Measurements from ENCODE around the gene ESYT2. TPM values are rescaled to one million over a fixed set of nuclear protein-coding genes. Genes with fewer than 3 reads are reported as not detected.

ESYT2 gene
- polyA plus RNA-seq, 3 donors: 14.0 to 24.1 (median 22.0) TPM

DNA sequence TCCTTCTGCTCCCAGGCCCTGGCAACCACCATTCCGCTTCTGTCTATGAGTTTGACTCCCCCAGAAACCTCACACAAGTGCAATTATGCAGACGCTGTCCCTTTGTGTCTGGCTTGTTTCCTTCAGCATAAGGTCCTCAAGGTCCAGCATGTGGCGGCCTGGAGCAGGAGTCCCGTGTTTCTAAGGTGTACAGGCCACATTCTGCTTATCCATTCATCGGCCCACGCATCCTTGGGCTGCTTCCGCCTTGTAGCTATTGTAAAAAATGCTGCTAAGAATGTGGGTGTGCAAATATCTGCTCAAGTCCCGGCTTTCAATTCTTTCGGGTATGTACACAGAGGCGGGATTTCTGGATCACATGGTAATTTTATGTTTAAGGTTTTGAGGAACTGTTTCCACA is 38.2 kb downstream of the ESYT2 start:
- Histone ChIP-seq H2AFZ (ENCODE audit: insufficient read depth, low read depth, low read length, poor library complexity, severe bottlenecking) (no peak overlapping the region), H3K4me1 (ENCODE audit: control insufficient read depth in 1 of 2, insufficient read depth in 2 of 2, low read length in 2 of 2) (no peaks in the 10 kb centered on the region), H3K79me2 (ENCODE audit: insufficient read depth, low read length) (peaks cover 13% of the 10 kb centered on the region), H3K9ac (ENCODE audit: insufficient read depth, low read length, poor library complexity, severe bottlenecking) (no peak overlapping the region), H3K36me3 (replicated peaks in 1 of 2; ENCODE audit: control insufficient read depth in 1 of 2, insufficient read depth in 2 of 2, low read length in 2 of 2) (peaks cover 67 to 98% of the 10 kb centered on the region in 2 donors), H3K4me3 (replicated peaks in 1 of 3; ENCODE audit: low read depth in 2 of 3, low read length in 3 of 3) (no peak overlapping the region), H3K4me2 (replicated peaks; ENCODE audit: extremely low read depth, low read length, poor library complexity, severe bottlenecking) (no peak overlapping the region), H3K9me3 (replicated peaks in 1 of 2; ENCODE audit: control insufficient read depth in 1 of 2, insufficient read depth in 1 of 2, low read length in 2 of 2) (no peaks in the 10 kb centered on the region), H3K27ac (ENCODE audit: low read depth in 1 of 2, low read length in 2 of 2) (peak overlapping the region in 1 of 2 donors; percentile 41), H4K20me1 (ENCODE audit: insufficient read depth, low read length) (no peaks in the 10 kb centered on the region), H3K27me3 (ENCODE audit: control insufficient read depth in 2 of 2, insufficient read depth in 2 of 2, low read length in 2 of 2) (no peaks in the 10 kb centered on the region)
- peak overlapping the region in 3 of 7 donors; percentile 31 to 60 (median 46) for H3K27ac Mint-ChIP-seq
- no peaks in the 10 kb centered on the region for H3K9me3 Mint-ChIP-seq
- peaks cover 74 to 81% of the 10 kb centered on the region in 2 donors for H3K36me3 Mint-ChIP-seq
- intact Hi-C loops (cut with micrococcal nuclease): no loop called here
- WGBS (ENCODE audit: insufficient coverage): over 99% methylated on average over 8 of the region's 10 CpGs
- no peak for TF ChIP-seq CTCF (IDR thresholded peaks at IDR 0.05)
- no peaks in the 10 kb centered on the region for H3K4me1 Mint-ChIP-seq
- no peak overlapping the region for H3K4me3 Mint-ChIP-seq
- H3K27me3 Mint-ChIP-seq (ENCODE audit: low read depth in 3 of 3): peaks cover 0 to 1% (median 0%) of the 10 kb centered on the region in 3 donors
- DNase-seq: no peak

DNA sequence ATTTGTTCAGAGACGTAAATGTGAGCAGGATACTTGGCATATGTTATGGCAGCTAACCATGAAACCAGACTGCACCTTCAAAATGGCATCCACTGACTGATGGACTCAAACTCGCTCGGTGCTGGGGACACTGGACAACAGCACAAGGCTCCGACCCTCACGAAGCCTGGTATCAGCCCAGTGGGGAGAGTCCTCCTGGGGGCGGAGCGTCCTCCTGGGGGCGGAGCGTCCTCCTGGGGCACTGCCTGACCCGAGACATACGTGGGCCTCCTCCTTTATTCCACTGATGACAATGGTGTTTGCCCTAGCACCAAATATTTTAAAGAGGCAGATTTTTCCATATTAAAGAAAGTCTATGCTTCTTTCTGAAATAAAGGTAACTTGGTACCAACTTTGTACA is 39.5 kb downstream of the ESYT2 start:
- TF ChIP-seq CTCF (IDR thresholded peaks at IDR 0.05): no peak
- Mint-ChIP-seq H3K27ac (peak overlapping the region in 4 of 7 donors; percentile 19 to 54 (median 37)), H3K9me3 (no peaks in the 10 kb centered on the region), H3K36me3 (peaks cover 63 to 72% of the 10 kb centered on the region in 2 donors), H3K4me1 (no peaks in the 10 kb centered on the region), H3K4me3 (no peak overlapping the region), H3K27me3 (ENCODE audit: low read depth in 3 of 3) (peaks cover 0 to 1% (median 0%) of the 10 kb centered on the region in 3 donors)
- no peak for DNase-seq
- Histone ChIP-seq H3K79me2 (ENCODE audit: insufficient read depth, low read length) (peaks cover 6% of the 10 kb centered on the region), H3K27me3 (ENCODE audit: control insufficient read depth in 2 of 2, insufficient read depth in 2 of 2, low read length in 2 of 2) (no peaks in the 10 kb centered on the region), H3K4me3 (replicated peaks in 1 of 3; ENCODE audit: low read depth in 2 of 3, low read length in 3 of 3) (no peak overlapping the region), H3K27ac (ENCODE audit: low read depth in 1 of 2, low read length in 2 of 2) (no peak overlapping the region), H3K4me2 (replicated peaks; ENCODE audit: extremely low read depth, low read length, poor library complexity, severe bottlenecking) (no peak overlapping the region), H4K20me1 (ENCODE audit: insufficient read depth, low read length) (no peaks in the 10 kb centered on the region), H3K36me3 (replicated peaks in 1 of 2; ENCODE audit: control insufficient read depth in 1 of 2, insufficient read depth in 2 of 2, low read length in 2 of 2) (peaks cover 62 to 94% of the 10 kb centered on the region in 2 donors), H3K9ac (ENCODE audit: insufficient read depth, low read length, poor library complexity, severe bottlenecking) (no peak overlapping the region), H3K9me3 (replicated peaks in 1 of 2; ENCODE audit: control insufficient read depth in 1 of 2, insufficient read depth in 1 of 2, low read length in 2 of 2) (no peaks in the 10 kb centered on the region), H3K4me1 (ENCODE audit: control insufficient read depth in 1 of 2, insufficient read depth in 2 of 2, low read length in 2 of 2) (no peaks in the 10 kb centered on the region), H2AFZ (ENCODE audit: insufficient read depth, low read depth, low read length, poor library complexity, severe bottlenecking) (no peak overlapping the region)
- WGBS (ENCODE audit: insufficient coverage): 100% methylated on average over 5 of the region's 11 CpGs
- intact Hi-C loops (cut with micrococcal nuclease): no loop called here

Data from CD14-positive monocyte (primary cell).